RWPE2 (cell line): ENCODE data around the gene S100Z.
"Not testable (repeated sequence)": the region's sequence is repeated elsewhere in the genome, so short reads cannot be mapped to it uniquely, and the experiment has no call there.

Source experiments
- ATAC-seq: fragments of 200-7000 bp; cut with Tn5 transposase; 3 replicates; pipeline ENCODE4 v1.9.1; 2021; ENCODE audit warnings: low read depth
- DNase-seq: peaks from one replicate; pipeline ENCODE4 v3.0.0-alpha.2; 2020; ENCODE audit warnings: low spot score
- H3K27ac ChIP-seq: fragments of 450-650 bp; 2 replicates; pipeline ENCODE4 v1.5.1; 2017; ENCODE audit warnings: mild to moderate bottlenecking; ENCODE audit not compliant: poor library complexity, severe bottlenecking
- H3K27me3 ChIP-seq: fragments of 250-450 bp; sonication (Bioruptor Pico); 2 replicates; pipeline ENCODE4 v1.5.1; 2021; ENCODE audit warnings: mild to moderate bottlenecking, moderate library complexity; ENCODE audit not compliant: insufficient read depth, poor library complexity, severe bottlenecking
- H3K36me3 ChIP-seq: fragments of 250-450 bp; sonication (Bioruptor Pico); 2 replicates; pipeline ENCODE4 v1.5.1; 2020; ENCODE audit warnings: low read depth, mild to moderate bottlenecking, moderate library complexity
- H3K4me1 ChIP-seq: fragments of 250-450 bp; sonication (Bioruptor Pico); 2 replicates; pipeline ENCODE4 v1.5.1; 2021; ENCODE audit warnings: mild to moderate bottlenecking, moderate library complexity; ENCODE audit not compliant: insufficient read depth, poor library complexity, severe bottlenecking
- H3K4me3 ChIP-seq: fragments of 250-450 bp; sonication (Bioruptor Pico); 2 replicates; pipeline ENCODE4 v1.5.1; 2021; ENCODE audit warnings: mild to moderate bottlenecking, moderate library complexity; ENCODE audit not compliant: severe bottlenecking
- H3K9me3 ChIP-seq: fragments of 250-450 bp; sonication (Bioruptor Pico); 2 replicates; pipeline ENCODE4 v1.5.1; 2021; ENCODE audit warnings: mild to moderate bottlenecking, moderate library complexity; ENCODE audit not compliant: severe bottlenecking
- TF ChIP-seq, protein P1 (sequence below): fragments of 450-650 bp; IDR thresholded peaks from one replicate; pipeline ENCODE4 v1.5.1; 2017; ENCODE audit warnings: mild to moderate bottlenecking, moderate library complexity; ENCODE audit not compliant: poor library complexity, severe bottlenecking

The S100Z gene

GRCh38 chr5:76941442-76941841 lies 91.6 kb downstream of the S100Z start:
- H3K4me3 ChIP-seq: no peak overlapping the region
- ATAC-seq (no peak), DNase-seq (no peak)
- H3K9me3 ChIP-seq: no peaks in the 10 kb centered on the region
- no peaks in the 10 kb centered on the region for H3K27me3 ChIP-seq
- H3K4me1 ChIP-seq: no peaks in the 10 kb centered on the region
- H3K27ac ChIP-seq: no peak overlapping the region
- H3K36me3 ChIP-seq: no peaks in the 10 kb centered on the region
- TF ChIP-seq, protein P1, sequence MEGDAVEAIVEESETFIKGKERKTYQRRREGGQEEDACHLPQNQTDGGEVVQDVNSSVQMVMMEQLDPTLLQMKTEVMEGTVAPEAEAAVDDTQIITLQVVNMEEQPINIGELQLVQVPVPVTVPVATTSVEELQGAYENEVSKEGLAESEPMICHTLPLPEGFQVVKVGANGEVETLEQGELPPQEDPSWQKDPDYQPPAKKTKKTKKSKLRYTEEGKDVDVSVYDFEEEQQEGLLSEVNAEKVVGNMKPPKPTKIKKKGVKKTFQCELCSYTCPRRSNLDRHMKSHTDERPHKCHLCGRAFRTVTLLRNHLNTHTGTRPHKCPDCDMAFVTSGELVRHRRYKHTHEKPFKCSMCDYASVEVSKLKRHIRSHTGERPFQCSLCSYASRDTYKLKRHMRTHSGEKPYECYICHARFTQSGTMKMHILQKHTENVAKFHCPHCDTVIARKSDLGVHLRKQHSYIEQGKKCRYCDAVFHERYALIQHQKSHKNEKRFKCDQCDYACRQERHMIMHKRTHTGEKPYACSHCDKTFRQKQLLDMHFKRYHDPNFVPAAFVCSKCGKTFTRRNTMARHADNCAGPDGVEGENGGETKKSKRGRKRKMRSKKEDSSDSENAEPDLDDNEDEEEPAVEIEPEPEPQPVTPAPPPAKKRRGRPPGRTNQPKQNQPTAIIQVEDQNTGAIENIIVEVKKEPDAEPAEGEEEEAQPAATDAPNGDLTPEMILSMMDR: no peak

DNA sequence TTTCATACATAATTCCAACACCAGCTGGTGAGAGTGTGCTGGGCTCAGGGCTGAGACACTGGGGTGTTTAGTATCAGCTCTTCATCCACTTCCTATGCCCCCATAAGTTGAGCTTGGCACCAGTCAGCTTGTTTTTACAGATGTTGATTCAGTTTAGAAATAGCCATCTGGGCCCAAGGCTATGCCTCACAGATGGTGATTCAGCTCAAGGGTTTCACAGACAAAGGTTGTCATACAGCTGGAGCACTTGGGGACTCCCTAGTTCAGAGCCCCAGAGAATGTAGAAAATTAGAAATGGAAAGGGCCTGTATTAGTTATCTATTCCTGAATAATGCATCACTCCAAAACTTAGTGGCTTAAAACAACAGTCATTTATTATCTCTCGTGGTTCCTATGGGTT lies 92.8 kb downstream of the S100Z start:
- Histone ChIP-seq H3K4me1 (no peaks in the 10 kb centered on the region), H3K9me3 (no peaks in the 10 kb centered on the region), H3K4me3 (no peak overlapping the region), H3K36me3 (no peaks in the 10 kb centered on the region), H3K27ac (no peak overlapping the region), H3K27me3 (no peaks in the 10 kb centered on the region)
- ATAC-seq: peak; percentile 76
- no peak for DNase-seq
- TF ChIP-seq, protein P1: no peak

DNA sequence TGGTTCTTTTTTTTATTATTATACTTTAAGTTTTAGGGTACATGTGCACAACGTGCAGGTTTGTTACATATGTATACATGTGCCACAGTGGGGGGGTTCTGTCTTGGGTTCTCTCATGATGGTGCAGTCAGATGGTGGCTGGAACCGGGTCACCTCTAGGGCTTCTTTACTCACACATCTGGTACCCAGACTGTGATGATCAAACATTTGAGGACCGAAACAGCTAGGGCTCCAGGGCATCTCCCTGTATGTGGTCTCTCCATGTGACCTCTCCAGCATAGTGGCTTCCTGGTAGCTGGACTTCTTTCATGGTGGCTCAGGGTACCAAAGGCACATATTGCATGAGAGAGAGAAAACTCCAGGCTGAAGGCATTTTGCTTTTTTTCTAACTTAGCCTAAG lies 93.2 kb downstream of the S100Z start:
- H3K9me3 ChIP-seq: no peaks in the 10 kb centered on the region
- ATAC-seq: no peak
- TF ChIP-seq, protein P1: no peak

DNA sequence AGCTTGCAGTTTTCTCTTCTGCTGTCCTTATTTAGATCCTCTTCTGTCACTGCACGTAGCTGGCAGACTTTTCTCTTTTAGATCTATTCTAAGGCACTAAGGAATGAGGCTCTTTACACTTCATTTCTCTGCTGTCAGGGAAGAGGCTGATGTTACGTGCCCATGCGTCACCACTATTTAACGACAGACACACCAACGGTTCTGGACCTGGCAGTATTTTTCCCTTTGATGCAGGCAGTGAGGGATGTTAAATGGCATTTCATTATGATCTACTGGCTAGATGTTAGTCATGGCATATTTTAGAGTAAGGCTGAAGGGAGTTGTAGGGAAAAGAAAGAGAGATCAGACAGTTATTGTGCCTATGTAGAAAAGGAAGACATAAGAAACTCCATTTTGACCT lies 94.8 kb downstream of the S100Z start:
- no peak for ATAC-seq
- Histone ChIP-seq H3K27me3 (no peaks in the 10 kb centered on the region), H3K4me1 (no peaks in the 10 kb centered on the region), H3K36me3 (no peaks in the 10 kb centered on the region), H3K4me3 (no peak overlapping the region), H3K9me3 (no peaks in the 10 kb centered on the region), H3K27ac (no peak overlapping the region)
- TF ChIP-seq, protein P1: no peak
- DNase-seq: no peak

More for the DNA sequence above, 93.2 kb downstream of the S100Z start:
- Histone ChIP-seq H3K27me3 (no peaks in the 10 kb centered on the region), H3K36me3 (no peaks in the 10 kb centered on the region), H3K27ac (no peak overlapping the region), H3K4me1 (no peaks in the 10 kb centered on the region), H3K4me3 (no peak overlapping the region)
- DNase-seq: no peak

GRCh38 chr5:76945238-76945637 lies 95.4 kb downstream of the S100Z start:
- not testable (repeated sequence) for ATAC-seq, DNase-seq, H3K4me3 ChIP-seq, H3K4me1 ChIP-seq, H3K36me3 ChIP-seq, H3K27ac ChIP-seq, H3K27me3 ChIP-seq, H3K9me3 ChIP-seq

DNA sequence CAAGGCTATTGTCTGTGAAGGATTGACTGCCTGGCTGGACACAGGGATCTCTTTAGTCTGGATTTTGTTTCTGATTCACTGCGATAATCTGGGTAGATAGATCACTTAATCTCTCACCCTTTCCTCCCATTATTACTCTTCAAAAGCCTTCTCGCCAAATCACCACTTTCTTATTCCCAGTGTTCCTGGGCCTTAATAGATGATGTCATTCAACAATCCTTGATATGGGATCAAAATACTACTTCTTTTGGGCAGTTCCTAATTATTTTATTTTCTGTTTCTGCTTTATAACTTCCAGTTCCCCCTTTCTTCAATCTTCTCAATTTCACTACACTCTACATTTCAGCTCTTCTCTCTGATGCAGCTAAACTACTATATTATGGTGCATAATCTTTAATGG lies 96.3 kb downstream of the S100Z start:
- Histone ChIP-seq H3K9me3 (no peaks in the 10 kb centered on the region), H3K4me3 (no peak overlapping the region), H3K27me3 (no peaks in the 10 kb centered on the region), H3K4me1 (no peaks in the 10 kb centered on the region), H3K27ac (no peak overlapping the region), H3K36me3 (no peaks in the 10 kb centered on the region)
- TF ChIP-seq, protein P1: no peak
- ATAC-seq: no peak
- no peak for DNase-seq
